Fibroblast of skin of left biceps (primary cell): ENCODE data around the gene RNU11.
"Not testable (repeated sequence)": the region's sequence is repeated elsewhere in the genome, so short reads cannot be mapped to it uniquely, and the experiment has no call there.

Experiments
- DNase-seq, 2 experiments: peaks; one replicate each; pipeline ENCODE4 v3.0.0-alpha.2; 2013; ENCODE audit warnings: low read depth in 2 of 2

RNU11 gene

GRCh38 chr1:28648474-28649198 lies at the start of gene RNU11:
Gene RNU11, plus strand, starts transcription at chr1:28648600.
- DNase-seq = peak; percentile 98 to 99

- DNase-seq = peak; percentile 46 to 50
These were observed 46.7 kb upstream of the RNU11 start for GRCh38 chr1:28601696-28602095.

GRCh38 chr1:28602536-28603439 lies 45.6 kb upstream of the RNU11 start:
- DNase-seq = peak; percentile 38 to 42

- DNase-seq = no peak
These were observed 44.0 kb upstream of the RNU11 start for GRCh38 chr1:28604411-28604810.

- no peak for DNase-seq
These were observed 43.4 kb upstream of the RNU11 start for GRCh38 chr1:28604962-28605361.

GRCh38 chr1:28606771-28607170 lies 41.6 kb upstream of the RNU11 start:
- no peak for DNase-seq

GRCh38 chr1:28613175-28613574 lies 35.2 kb upstream of the RNU11 start:
- DNase-seq = no peak

- DNase-seq = no peak
These were observed 16.7 kb upstream of the RNU11 start for GRCh38 chr1:28631713-28632112.

GRCh38 chr1:28632560-28632959 lies 15.8 kb upstream of the RNU11 start:
- DNase-seq = no peak

GRCh38 chr1:28640766-28641165 lies 7.6 kb upstream of the RNU11 start:
- no peak for DNase-seq

- no peak for DNase-seq
These were observed 6.1 kb upstream of the RNU11 start for GRCh38 chr1:28642056-28642846.

GRCh38 chr1:28642847-28643635 lies 5.4 kb upstream of the RNU11 start, which contains the start of gene TAF12:
Gene TAF12, minus strand, starts transcription at chr1:28643067. Its CDS starts 20,986 bp downstream, at chr1:28622081.
- peak; percentile 87 to 89 for DNase-seq

GRCh38 chr1:28644494-28644893 lies 3.9 kb upstream of the RNU11 start:
- no peak for DNase-seq

GRCh38 chr1:28645406-28645805 lies 3.0 kb upstream of the RNU11 start:
- not testable (repeated sequence) for DNase-seq

GRCh38 chr1:28646040-28646439 lies 2.4 kb upstream of the RNU11 start:
- no peak for DNase-seq

- peak; percentile 77 to 83 for DNase-seq
These were observed 359 bp upstream of the RNU11 start for GRCh38 chr1:28648008-28648473.

- DNase-seq = not testable (repeated sequence)
These were observed 4.7 kb downstream of the RNU11 start for GRCh38 chr1:28653063-28653462.

- DNase-seq = not testable (repeated sequence)
These were observed 5.5 kb downstream of the RNU11 start for GRCh38 chr1:28653870-28654269.

GRCh38 chr1:28655448-28656311 lies 7.3 kb downstream of the RNU11 start:
- not testable (repeated sequence) for DNase-seq

GRCh38 chr1:28656335-28656734 lies 7.9 kb downstream of the RNU11 start:
- DNase-seq = no peak
